Esophagus squamous epithelium (tissue), 5 donors: ENCODE results near the gene USF2. TPM values are rescaled to one million over a fixed set of nuclear protein-coding genes. Genes with fewer than 3 reads are reported as not detected.

Experiments used
- DNase-seq: peaks from one replicate; lab custom pipeline; 2025; lab: John Stamatoyannopoulos, UW
- H3K27ac ChIP-seq, 4 donors: fragments of 200-600 bp; sonication (generic); one replicate each; pipeline ENCODE4 v1.5.1; 2016 to 2019; ENCODE audit warnings: mild to moderate bottlenecking in 1 of 4
- H3K27me3 ChIP-seq, 4 donors: fragments of 200-600 bp; sonication (generic); 1 replicate in 3 of 4; 2 replicates in 1 of 4; pipeline versions ENCODE4 v1.5.1 to v1.6.0; 2017 to 2021; ENCODE audit warnings: antibody characterized with exemption in 1 of 4
- H3K36me3 ChIP-seq, 3 donors: fragments of 200-600 bp; sonication (generic); one replicate each; pipeline ENCODE4 v1.5.1; 2016 to 2019
- H3K4me1 ChIP-seq, 3 donors: fragments of 200-600 bp; sonication (generic); one replicate each; pipeline ENCODE4 v1.5.1; 2017 to 2019
- H3K4me3 ChIP-seq, 4 donors: fragments of 200-600 bp; sonication (generic); 1 replicate in 3 of 4; 2 replicates in 1 of 4; pipeline ENCODE4 v1.5.1; 2016 to 2019; ENCODE audit warnings: mild to moderate bottlenecking in 2 of 4, moderate library complexity in 1 of 4
- H3K9me3 ChIP-seq, 3 donors: fragments of 200-600 bp; sonication (generic); one replicate each; pipeline ENCODE4 v1.5.1; 2016 to 2019
- POLR2A ChIP-seq, 4 donors: fragments of 450-650 bp; IDR thresholded peaks; one replicate each; pipeline ENCODE4 v1.6.1; 2017; ENCODE audit warnings: antibody characterized with exemption in 4 of 4, mild to moderate bottlenecking in 4 of 4, moderate library complexity in 3 of 4
- WGBS, 2 donors: methylation state at CpG; one replicate each; pipeline ENCODE4 v1.1.5; 2018; 5-methylcytosine and 5-hydroxymethylcytosine counted together
- intact Hi-C: fragments of 100-400 bp; cut with DNase I; formaldehyde crosslinking; loops from one replicate; pipeline ENCODE4 v1.15.0; 2022
- total RNA-seq, 4 donors: library from RNA; depleted of rRNA; stranded (reverse); fragments of >200 nt; gene quantifications; one replicate each; pipeline ENCODE4 v1.1.0, GENCODE V29; 2016
- TF ChIP-seq, protein P1 (sequence below), 6 experiments: fragments of 450-650 bp in 4 of 6; fragments of 200-600 bp in 2 of 6; sonication (generic) in 2 of 6; IDR thresholded peaks; one replicate each; pipeline ENCODE4 v1.5.1; 2016 to 2019; ENCODE audit warnings: antibody characterized with exemption in 6 of 6, mild to moderate bottlenecking in 4 of 6, moderate library complexity in 4 of 6
- donor health status: DM: yes; HTN: yes; CAD: no.

The USF2 gene
- total RNA-seq, 4 donors from 2014 or later: 56.1 to 79.7 (median 59.0) TPM

DNA sequence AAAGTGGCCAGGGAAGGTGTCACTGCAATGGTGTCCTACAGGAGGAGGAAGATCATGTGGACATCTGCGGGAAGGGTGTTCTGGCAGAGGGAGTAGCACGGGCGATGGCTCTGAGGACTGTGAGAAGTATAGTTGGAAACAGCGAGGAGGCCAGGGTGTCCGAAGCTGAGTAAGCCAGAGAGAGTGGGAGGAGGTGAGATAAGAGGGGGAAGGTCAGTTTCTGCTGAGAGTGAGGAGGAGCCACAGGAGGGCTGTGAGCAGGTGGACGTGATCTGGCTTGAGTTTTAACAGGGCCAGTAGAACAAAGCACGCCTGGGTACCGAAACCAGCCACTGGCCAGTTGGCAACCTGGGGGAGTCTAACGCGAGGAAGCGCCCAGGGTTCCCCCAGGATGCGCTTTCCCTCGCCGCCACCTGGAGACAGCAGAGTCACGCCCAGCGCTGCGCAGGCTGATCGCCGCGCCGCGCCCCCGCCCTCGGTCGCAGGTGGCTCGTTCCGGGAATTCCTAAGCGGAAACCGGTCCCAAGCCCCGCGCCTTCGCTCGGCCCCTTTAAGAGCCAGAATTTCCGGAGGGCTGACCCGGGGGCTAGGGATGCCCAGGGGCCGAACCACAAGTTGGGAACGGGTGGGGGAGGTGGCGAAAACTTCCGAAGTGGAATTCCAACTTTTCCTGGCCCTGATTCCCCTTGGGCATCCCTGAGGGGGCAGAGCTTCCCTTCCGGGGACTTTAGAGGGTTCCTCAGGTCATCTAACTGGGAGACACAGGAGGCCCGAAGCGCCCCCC is 21.0 kb upstream of the USF2 start:
- H3K9me3 ChIP-seq: no peaks in the 10 kb centered on the region
- H3K36me3 ChIP-seq: peaks cover 0 to 24% (median 0%) of the 10 kb centered on the region in 3 donors
- TF ChIP-seq, protein P1, sequence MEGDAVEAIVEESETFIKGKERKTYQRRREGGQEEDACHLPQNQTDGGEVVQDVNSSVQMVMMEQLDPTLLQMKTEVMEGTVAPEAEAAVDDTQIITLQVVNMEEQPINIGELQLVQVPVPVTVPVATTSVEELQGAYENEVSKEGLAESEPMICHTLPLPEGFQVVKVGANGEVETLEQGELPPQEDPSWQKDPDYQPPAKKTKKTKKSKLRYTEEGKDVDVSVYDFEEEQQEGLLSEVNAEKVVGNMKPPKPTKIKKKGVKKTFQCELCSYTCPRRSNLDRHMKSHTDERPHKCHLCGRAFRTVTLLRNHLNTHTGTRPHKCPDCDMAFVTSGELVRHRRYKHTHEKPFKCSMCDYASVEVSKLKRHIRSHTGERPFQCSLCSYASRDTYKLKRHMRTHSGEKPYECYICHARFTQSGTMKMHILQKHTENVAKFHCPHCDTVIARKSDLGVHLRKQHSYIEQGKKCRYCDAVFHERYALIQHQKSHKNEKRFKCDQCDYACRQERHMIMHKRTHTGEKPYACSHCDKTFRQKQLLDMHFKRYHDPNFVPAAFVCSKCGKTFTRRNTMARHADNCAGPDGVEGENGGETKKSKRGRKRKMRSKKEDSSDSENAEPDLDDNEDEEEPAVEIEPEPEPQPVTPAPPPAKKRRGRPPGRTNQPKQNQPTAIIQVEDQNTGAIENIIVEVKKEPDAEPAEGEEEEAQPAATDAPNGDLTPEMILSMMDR (IDR thresholded peaks at IDR 0.05): peak in 5 of 6 experiments; percentile 47 to 72 (median 64)
- TF ChIP-seq POLR2A (IDR thresholded peaks at IDR 0.05): no peak
- H3K4me1 ChIP-seq: peaks cover 0 to 37% (median 3%) of the 10 kb centered on the region in 3 donors
- no peak for DNase-seq
- peak overlapping the region; percentile 70 to 95 (median 76) for H3K4me3 ChIP-seq
- 3% methylated on average over 18 to 25 of the region's 42 CpGs for WGBS, 2 donors
- H3K27me3 ChIP-seq: peaks cover 0 to 50% (median 0%) of the 10 kb centered on the region in 4 donors
- peak overlapping the region; percentile 88 to 96 (median 94) for H3K27ac ChIP-seq
- intact Hi-C loops: no loop called here

DNA sequence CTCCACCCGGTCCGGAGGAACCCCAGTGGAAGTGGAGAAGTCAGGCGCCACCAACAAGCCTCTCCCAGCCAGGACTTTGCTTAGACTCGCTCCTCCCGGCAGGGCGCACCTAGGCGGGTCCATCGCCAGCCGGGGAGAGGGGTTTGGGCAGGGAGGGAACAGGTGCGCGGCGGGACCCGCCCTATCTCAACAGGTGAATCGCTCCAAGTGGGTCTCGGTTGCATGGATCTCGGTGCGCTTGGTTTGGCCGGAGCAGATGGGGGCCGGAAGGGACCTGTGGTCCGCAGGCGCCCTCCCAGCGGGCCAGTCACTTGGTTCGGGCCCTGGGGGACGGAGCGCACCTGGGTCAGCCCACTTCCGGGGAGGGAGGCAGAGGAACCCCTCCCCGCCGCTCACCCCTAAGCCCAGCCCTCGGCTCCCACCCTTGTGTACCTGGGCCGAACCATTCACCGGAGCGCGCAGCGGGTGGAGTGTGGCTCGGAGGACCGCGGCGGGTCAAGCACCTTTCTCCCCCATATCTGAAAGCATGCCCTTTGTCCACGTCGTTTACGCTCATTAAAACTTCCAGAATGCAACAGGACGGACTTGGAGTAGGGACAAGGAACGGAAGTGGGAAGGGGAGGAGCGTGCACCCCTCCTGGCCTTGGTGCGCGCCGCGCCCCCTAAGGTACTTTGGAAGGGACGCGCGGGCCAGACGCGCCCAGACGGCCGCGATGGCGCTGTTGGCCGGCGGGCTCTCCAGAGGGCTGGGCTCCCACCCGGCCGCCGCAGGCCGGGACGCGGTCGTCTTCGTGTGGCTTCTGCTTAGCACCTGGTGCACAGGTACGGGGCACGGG is 20.2 kb upstream of the USF2 start, which contains the start of gene LSR:
TSS of gene LSR (plus strand) at position 693 of the 836 bp plus-strand sequence. CDS start at position 714, 21 bp downstream.
- intact Hi-C loops: no loop called here
- TF ChIP-seq, protein P1 (IDR thresholded peaks at IDR 0.05): peak in 3 of 6 experiments; percentile 4 to 17 (median 17)
- peak in 3 of 4 donors; percentile 39 to 81 (median 75) for TF ChIP-seq POLR2A (IDR thresholded peaks at IDR 0.05)
- H3K4me3 ChIP-seq: peak within 1 kb of the TSS; percentile 70 to 95 (median 76)
- H3K36me3 ChIP-seq: peaks cover 0 to 32% (median 0%) of the 10 kb centered on the region in 3 donors
- DNase-seq: no peak
- no peaks in the 10 kb centered on the region for H3K9me3 ChIP-seq
- H3K4me1 ChIP-seq: peaks cover 0 to 44% (median 3%) of the 10 kb centered on the region in 3 donors
- H3K27me3 ChIP-seq: peaks cover 0 to 50% (median 0%) of the 10 kb centered on the region in 4 donors
- WGBS, 2 donors: 0% methylated on average over 2 of the region's 69 CpGs; no CpG with 5 or more reads in 1 of the 2 donors
- H3K27ac ChIP-seq: peak within 1 kb of the TSS; percentile 88 to 96 (median 94)

DNA sequence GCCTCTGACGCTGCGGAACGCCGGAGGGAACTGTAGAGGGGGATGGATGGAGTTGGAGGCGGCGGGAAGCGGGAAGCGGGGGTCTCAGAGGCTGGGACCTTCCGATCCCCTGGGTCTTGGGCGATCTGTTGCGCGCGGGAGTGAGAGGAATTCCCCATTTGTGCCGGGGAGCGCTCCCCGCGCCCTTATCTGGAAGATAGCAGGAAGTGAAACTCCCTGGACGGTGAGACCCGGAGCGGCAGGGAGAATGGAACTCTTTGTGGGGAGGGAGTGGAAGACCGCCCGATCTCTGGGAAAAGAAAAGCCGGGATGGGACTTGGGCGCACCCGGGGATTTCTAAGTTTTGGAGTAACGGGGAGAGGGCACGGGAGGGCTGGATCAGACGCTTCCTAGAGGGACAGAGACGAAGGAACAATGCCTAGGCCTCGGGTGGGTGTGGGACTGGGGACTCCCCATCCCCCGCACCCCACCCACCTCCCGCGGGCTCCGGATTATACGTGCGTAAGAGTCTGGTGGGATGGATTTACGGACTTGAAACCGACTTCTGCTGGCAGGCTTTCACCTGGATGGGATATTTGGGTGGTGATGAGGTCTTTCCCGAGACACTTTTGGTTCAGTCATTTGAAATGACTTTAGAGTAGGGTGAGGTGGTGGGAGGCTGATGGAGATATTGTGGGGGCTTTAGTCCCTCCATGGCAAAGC is 19.5 kb upstream of the USF2 start:
- Histone ChIP-seq H3K27me3 (peaks cover 0 to 51% (median 0%) of the 10 kb centered on the region in 4 donors), H3K36me3 (peaks cover 0 to 40% (median 0%) of the 10 kb centered on the region in 3 donors), H3K4me3 (peak overlapping the region; percentile 70 to 95 (median 76)), H3K4me1 (peaks cover 0 to 48% (median 3%) of the 10 kb centered on the region in 3 donors), H3K27ac (peak overlapping the region; percentile 88 to 96 (median 94)), H3K9me3 (no peaks in the 10 kb centered on the region)
- intact Hi-C loops: no loop called here
- 8 to 18% methylated on average over 11 to 21 of the region's 39 CpGs for WGBS, 2 donors
- no peak for TF ChIP-seq POLR2A (IDR thresholded peaks at IDR 0.05)
- TF ChIP-seq, protein P1 (IDR thresholded peaks at IDR 0.05): peak in 1 of 6 experiments; percentile 2
- no peak for DNase-seq

DNA sequence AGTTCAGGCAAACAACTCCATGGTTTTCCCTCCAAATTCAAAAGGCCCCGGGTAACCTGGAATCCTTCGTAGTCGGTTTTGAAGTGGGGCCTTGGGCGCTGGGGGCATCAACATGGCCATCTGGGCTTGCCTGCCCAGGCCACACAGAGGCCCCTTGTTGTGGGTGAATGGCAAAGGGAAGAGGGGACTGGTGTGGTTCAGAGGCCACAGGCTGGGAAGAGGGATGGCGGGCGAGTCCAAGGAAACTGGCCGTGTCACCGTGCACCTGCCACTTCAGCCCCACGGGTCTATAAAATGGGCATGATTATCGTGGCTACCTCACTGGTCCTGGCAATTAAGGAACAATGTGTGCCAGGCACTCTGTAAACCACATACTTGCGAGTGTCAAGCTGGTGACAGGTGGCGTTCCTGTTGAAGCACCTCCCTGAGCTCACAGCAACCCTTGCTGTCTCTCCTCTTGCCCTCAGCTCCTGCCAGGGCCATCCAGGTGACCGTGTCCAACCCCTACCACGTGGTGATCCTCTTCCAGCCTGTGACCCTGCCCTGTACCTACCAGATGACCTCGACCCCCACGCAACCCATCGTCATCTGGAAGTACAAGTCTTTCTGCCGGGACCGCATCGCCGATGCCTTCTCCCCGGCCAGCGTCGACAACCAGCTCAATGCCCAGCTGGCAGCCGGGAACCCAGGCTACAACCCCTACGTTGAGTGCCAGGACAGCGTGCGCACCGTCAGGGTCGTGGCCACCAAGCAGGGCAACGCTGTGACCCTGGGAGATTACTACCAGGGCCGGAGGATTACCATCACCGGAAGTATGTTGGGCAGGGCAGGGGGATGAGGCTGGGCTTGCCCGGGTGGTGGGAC is 18.7 kb upstream of the USF2 start:
- no peaks in the 10 kb centered on the region for H3K9me3 ChIP-seq
- WGBS, 2 donors: 75 to 81% methylated on average over 11 to 19 of the region's 34 CpGs
- peaks cover 0 to 54% (median 3%) of the 10 kb centered on the region in 3 donors for H3K4me1 ChIP-seq
- TF ChIP-seq, protein P1 (IDR thresholded peaks at IDR 0.05): no peak
- no peak for TF ChIP-seq POLR2A (IDR thresholded peaks at IDR 0.05)
- peak overlapping the region; percentile 9 to 96 (median 94) for H3K27ac ChIP-seq
- peaks cover 0 to 48% (median 0%) of the 10 kb centered on the region in 3 donors for H3K36me3 ChIP-seq
- H3K4me3 ChIP-seq: peak overlapping the region; percentile 70 to 95 (median 76)
- peaks cover 0 to 58% (median 0%) of the 10 kb centered on the region in 4 donors for H3K27me3 ChIP-seq
- no peak for DNase-seq
- intact Hi-C loops: no loop called here
